Stimulated activated CD4-positive, alpha-beta T cell treated with anti-CD3 and anti-CD28 coated beads, Interleukin-1b, Interleukin-23, amount 100 ng/mL, for 4 hours (primary cell): ENCODE data around the gene CCDC120.

Experiments used
- DNase-seq, 2 donors: peaks; one replicate each; pipeline ENCODE4 v3.0.0-alpha.2; 2020; ENCODE audit warnings: low read depth in 2 of 2

The CCDC120 gene

GRCh38 chrX:49102190-49102589 is 43.4 kb downstream of the CCDC120 start:
- no peak for DNase-seq

- DNase-seq = no peak
These were observed 44.8 kb downstream of the CCDC120 start for GRCh38 chrX:49103637-49104036.

GRCh38 chrX:49106296-49106695 is 47.5 kb downstream of the CCDC120 start:
- no peak for DNase-seq

GRCh38 chrX:49106930-49107329 is 48.1 kb downstream of the CCDC120 start:
- DNase-seq = no peak

GRCh38 chrX:49108641-49109040 is 49.8 kb downstream of the CCDC120 start:
- no peak for DNase-seq

GRCh38 chrX:49110417-49110816 is 51.6 kb downstream of the CCDC120 start:
- no peak for DNase-seq

- DNase-seq = no peak
These were observed 53.0 kb downstream of the CCDC120 start for GRCh38 chrX:49111791-49112190.

- DNase-seq = no peak
These were observed 57.3 kb downstream of the CCDC120 start for GRCh38 chrX:49116076-49116475.

GRCh38 chrX:49116716-49117115 is 57.9 kb downstream of the CCDC120 start:
- DNase-seq = no peak

- DNase-seq = no peak
These were observed 58.8 kb downstream of the CCDC120 start for GRCh38 chrX:49117581-49117980.
